HL-60 (cell line): ENCODE measurements around the gene NXPH1.

Experiments
- CTCF ChIP-seq: IDR thresholded peaks from one replicate; pipeline ENCODE4 v1.5.1; 2011; ENCODE audit warnings: low read length, control low read depth, inconsistent platforms; ENCODE audit not compliant: insufficient read depth
- GABPA ChIP-seq: IDR thresholded peaks from 2 replicates; pipeline ENCODE4 v1.6.1; 2012; ENCODE audit warnings: low read depth

- TF ChIP-seq CTCF (no peak), GABPA (no peak)
These were observed 128.0 kb downstream of the NXPH1 start for GRCh38 chr7:8561449-8561848.
